ENCODE data around the gene ANGPTL7.

GRCh38 chr1:11143401-11143800, 45.8 kb upstream of the ANGPTL7 start:
- no peak for TF ChIP-seq EZH2 (IDR thresholded peaks at IDR 0.05; ENCODE audit: borderline replicate concordance, low read depth, low read length, severe bottlenecking)
- TF ChIP-seq, protein P1, sequence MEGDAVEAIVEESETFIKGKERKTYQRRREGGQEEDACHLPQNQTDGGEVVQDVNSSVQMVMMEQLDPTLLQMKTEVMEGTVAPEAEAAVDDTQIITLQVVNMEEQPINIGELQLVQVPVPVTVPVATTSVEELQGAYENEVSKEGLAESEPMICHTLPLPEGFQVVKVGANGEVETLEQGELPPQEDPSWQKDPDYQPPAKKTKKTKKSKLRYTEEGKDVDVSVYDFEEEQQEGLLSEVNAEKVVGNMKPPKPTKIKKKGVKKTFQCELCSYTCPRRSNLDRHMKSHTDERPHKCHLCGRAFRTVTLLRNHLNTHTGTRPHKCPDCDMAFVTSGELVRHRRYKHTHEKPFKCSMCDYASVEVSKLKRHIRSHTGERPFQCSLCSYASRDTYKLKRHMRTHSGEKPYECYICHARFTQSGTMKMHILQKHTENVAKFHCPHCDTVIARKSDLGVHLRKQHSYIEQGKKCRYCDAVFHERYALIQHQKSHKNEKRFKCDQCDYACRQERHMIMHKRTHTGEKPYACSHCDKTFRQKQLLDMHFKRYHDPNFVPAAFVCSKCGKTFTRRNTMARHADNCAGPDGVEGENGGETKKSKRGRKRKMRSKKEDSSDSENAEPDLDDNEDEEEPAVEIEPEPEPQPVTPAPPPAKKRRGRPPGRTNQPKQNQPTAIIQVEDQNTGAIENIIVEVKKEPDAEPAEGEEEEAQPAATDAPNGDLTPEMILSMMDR (IDR thresholded peaks at IDR 0.05; ENCODE audit: borderline replicate concordance, extremely low read depth, low read length, poor library complexity, severe bottlenecking), result no peak
